ENCODE measurements around the gene PROSER2. TPM values are rescaled to one million over a fixed set of nuclear protein-coding genes. Genes with fewer than 3 reads are reported as not detected.

Gene PROSER2
- total RNA-seq, 1 donor from 2014 or later: 8.6 TPM

DNA sequence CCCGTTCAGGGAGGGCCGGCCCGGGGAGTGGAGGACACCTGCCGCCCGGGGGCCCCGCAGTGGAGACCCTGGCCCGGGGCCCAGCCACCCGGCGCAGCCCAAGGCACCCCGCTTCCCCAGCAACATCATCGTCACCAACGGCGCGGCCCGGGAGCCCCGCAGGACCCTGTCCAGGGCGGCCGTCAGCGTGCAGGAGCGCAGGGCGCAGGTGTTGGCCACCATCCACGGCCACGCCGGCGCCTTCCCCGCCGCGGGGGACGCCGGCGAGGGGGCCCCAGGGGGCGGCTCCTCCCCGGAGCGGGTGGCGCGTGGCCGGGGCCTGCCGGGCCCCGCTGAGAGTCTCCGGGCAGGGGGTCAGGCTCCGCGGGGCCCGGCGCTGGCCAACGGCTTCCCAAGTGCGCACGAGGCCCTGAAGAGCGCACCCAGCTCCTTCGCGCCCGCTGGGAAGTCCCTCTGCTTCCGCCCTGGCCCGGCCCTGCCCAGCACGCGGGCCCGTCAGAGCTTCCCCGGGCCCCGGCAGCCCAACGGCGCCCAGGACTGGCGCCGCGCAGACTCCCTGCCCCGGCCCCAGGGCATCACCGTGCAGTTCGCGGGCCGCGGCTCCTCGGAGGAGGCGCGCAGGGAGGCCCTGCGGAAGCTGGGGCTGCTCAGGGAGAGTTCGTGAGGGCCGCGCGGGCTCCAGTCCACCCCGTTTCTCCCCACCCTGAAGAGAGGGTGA lies 46.7 kb downstream of the PROSER2 start:
- peak; percentile 53 for DNase-seq

- DNase-seq: no peak
These were observed 47.3 kb downstream of the PROSER2 start for GRCh38 chr10:11870461-11870780.

DNA sequence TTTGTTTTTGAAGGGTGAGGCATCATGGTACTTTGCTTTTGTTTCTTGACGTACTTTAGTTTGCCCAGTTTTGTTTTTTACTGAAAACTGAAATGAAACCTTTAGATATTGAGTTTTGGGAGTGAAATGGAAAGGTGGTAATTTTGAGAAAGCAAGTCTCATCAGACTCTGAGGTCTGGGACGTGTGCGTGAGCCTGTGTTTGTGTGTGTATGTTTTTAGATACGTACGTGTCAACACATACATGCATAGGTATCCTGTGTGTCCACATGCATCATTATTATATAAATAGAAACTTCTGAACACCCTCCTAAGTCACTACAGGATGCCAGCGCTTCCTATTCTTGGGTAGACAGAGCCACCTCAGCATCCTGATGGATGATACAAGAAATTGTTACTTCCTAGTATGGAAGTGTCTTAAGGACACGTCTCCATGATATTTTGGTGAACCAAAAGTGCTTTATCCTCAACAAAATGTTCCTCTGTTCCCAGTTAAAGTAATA lies 47.8 kb downstream of the PROSER2 start:
- no peak for DNase-seq

- peak; percentile 40 for DNase-seq
These were observed 48.3 kb downstream of the PROSER2 start for GRCh38 chr10:11871466-11871865.

DNA sequence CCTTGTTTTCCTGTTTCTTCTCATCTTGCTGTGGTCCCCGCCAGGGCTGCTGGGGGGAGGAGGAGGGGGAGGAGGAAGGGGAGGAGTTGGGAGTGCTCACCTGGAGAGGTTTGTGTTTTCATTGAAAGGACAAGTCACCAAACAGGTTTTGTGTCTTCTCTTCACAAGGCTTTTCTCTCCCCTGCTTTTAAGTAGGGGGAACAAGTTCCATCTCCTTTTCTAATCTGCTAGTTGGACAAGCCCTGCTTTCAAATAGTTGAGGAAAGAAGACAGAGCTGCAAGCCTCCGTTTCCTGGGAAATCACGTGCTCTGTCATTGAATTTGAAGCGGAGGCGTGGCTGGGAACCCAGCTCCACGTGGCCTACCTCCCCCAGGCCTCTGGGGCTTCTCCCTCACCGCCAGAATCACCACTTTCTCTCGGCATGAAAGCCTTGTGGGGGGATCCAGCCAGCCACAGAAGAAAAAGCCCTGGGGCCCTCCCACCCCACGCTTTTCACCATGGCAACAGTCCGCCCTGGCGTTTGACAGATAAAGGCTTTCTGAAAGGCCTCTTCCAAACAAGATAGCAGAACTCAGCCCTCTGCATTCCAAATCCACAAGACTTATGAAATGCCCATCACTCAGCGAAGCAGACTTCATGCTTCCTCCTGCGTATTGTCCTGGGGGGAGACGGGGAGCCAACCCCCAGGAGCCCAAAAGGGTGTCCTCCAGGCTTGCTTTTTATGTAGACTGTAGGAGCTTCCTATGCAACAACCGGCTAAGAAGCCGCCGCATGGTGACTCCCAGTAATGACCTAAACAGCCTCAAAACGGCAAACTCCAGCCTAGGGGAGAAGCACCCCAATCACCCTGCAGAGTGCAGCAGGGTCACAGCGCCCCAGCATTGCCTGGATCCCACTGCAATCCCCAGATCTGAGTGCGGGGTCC lies 51.7 kb downstream of the PROSER2 start:
- peak; percentile 80 for DNase-seq

DNA sequence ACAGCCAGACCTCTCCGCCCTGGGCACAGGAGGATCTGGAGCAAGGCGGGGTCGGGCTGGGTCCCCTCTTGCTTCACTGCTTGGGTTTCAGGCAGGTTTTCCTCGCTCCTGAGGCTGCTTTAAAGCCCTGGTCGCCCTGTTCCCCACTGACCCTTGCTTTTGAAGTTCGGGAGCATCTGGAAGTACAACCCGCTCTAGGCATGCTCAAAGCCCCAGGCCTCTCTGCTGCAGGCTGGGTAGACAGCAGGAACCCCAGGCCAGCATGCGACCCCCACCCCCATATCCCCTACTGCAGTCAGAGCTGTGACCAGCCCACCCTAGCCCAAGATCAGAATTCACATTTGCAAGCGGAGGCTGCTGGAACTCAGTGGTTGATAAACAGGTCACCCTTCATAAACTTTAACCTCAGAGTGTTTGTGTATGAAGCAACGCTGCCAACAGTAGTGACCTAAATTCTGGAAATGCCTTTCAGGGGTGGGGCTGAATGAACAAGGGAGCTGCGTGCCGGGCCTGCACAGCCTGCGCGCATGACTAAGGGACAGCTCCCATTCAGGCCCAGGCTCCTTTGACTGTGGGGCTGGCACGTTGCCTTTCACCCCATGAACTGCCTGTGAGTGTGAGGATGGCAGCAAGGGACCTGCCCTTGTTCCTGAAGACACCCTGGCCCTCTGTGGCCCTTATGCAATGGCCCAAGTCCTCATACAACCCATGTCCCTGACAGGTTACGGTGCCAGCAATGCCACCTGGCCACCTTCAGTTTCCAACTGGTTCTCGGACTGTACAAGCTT lies 52.5 kb downstream of the PROSER2 start:
- peak; percentile 79 for DNase-seq

DNA sequence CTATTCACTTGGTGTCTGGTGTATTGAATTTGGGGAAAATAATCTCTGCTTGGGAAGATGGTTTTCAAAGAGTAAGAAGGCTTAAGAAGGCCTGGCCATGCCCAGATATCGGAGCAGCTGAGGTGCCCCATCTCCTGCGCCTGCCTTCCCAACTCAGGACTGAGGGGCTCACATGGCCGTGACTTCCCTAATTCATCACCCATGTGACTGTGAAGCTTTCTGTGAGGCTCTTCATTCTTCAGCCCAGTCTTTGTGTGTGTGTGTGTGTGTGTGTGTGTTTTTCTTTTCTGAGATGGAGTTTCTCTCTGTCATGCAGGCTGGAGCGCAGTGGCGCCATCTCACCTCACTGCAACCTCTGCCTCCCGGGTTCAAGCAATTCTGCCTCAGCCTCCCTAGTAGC lies 53.2 kb downstream of the PROSER2 start:
- no peak for DNase-seq

- DNase-seq: no peak
These were observed 53.8 kb downstream of the PROSER2 start for GRCh38 chr10:11876805-11877590.

DNA sequence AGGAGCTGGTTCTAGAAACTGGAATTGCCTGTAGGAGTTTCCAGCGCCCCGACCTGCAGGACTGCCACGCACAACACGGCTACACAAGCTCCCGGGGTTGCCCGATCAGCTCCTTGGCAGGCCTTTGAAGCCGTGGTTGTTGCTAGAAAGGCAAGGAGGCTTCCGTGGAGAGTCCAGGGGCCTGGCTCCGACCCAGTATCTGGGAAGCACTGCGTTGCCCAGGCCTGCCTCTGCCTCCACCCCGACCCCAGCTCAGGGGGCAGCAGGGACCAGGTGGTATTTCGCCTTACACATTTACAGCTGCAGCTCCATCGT lies 54.4 kb downstream of the PROSER2 start:
- DNase-seq: no peak

- DNase-seq: no peak
These were observed 55.6 kb downstream of the PROSER2 start for GRCh38 chr10:11878776-11879175.

GRCh38 chr10:11879387-11880094 lies 56.4 kb downstream of the PROSER2 start:
- no peak for DNase-seq

DNA sequence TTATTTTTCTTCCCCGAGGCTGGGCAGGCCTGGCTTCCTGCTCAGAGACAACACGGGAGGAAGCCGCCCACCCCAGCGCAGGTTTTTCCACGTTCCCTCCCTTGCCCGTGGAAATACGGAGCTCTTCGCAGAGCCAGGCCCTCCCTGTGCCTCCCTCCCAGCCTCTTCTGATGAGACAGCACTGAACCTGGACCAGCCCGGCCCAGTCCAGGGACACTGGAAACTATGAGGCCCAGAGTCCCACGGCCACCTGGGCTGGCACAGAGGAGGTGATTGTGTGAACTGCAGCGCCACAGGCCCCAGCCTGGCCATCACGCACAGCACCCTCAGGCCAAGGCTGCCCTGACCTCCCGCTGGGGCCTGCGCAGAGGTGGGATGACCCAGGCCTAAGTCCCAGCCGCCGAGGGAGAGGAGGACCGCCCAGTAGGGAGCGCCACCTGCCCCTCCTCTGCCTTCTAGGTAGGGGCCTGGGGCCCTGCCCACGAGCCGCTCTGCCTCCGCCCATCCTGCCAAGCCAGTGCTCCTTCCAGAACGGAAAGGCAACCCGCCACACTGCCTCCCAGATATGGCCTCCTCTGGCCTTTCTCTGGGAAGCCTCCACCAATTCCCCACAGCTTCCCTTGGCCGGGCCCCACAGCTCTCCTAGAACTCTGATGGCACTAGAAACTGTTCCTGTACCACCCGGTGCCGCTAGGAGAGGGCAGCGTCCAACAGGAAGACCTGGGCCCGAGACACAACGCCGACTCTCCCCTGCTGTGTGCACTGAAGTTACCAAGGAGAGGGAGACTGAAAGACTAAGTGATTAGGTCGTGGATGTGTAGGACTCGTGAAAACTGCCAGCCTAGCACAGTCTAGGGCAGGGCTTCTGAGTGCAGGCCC lies 57.2 kb downstream of the PROSER2 start:
- DNase-seq: peak; percentile 25

DNA sequence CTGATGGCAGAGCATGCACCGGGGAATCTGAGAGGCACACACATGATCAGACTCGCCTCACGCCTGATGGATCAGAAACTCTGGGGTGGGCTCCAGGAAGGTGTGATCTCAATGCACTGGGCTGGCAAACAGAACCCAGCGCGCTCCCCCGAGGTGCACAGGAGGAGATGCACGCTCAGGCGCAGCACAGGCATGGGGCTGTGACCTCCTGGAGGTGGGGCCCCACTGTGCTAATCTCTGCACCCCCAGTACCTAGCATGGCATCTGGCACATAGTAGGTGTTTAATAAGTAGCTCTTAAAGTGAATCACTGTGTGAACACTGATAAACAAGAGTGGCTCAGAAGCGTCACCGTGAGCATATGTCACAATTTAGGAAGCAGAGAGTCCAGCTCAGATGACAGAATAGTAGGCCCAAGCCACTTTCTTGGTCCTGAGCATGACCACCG lies 57.9 kb downstream of the PROSER2 start:
- no peak for DNase-seq

GRCh38 chr10:11881477-11882417 lies 58.6 kb downstream of the PROSER2 start:
- no peak for DNase-seq

GRCh38 chr10:11882646-11883375 lies 59.7 kb downstream of the PROSER2 start:
- DNase-seq: no peak

DNA sequence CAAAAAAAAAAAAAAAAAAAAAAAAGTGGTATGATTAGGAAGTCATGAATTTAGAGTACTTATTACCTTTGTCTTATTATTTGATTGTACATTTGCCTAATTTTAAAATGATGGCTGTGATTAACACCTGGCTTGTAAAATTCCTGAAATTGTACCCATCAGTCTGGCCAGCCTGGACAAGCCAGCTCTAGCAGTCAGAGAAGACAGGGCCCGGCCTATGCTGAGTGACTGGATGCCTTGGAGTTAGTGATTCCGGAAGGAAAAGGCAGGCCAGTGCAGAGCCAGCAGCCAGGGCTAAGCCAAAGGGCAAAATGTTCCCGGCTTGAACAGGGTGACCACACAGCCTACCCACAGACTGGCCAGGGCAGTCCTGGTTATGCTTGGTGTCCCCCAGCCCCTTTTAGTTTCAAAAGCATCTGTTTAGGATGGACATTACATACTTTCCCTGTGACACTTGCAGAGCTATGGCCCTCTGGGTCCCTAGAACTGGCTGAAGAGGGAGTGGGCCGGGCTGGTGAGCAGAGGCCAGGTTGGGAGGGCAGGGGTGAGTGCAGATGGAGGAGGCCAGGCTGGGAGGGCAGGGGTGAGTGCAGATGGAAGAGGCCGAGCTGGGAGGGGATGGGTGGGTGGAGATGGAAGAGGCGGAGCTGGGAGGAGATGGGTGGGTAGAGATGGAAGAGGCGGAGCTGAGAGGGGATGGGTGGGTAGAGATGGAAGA lies 61.7 kb downstream of the PROSER2 start:
- DNase-seq: no peak

GRCh38 chr10:11885437-11886137 lies 62.4 kb downstream of the PROSER2 start:
- DNase-seq: no peak

Data from tongue (tissue), 2 donors.